ENCODE results near the gene ANKMY1. TPM values are rescaled to one million over a fixed set of nuclear protein-coding genes. Genes with fewer than 3 reads are reported as not detected.

ANKMY1 gene
- total and polyA plus RNA-seq, 8 donors: 3.1 to 79.4 (median 9.7) TPM

DNA sequence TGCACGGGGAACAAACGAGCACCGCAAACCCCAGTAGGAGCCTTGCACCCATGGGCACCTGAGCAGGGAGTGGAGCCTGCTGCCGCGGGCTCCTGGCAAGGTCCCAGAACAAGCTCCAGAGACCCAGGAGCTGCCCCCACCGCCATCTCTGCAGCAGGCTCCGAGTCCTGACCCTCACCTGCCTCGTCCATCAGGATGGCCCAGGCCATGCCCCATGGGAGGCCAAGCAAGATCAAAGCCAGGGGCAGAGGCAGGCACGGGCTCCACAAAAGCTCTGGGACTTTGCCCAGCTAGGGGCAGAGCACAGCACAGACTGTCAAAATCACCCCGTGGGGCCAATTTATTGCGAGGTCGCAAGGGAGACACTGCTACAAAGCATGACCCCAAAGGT, 78.7 kb downstream of the ANKMY1 start:
- H3K4me1 ChIP-seq: no peaks in the 10 kb centered on the region
- peaks cover 0 to 12% (median 4%) of the 10 kb centered on the region in 4 donors for H3K9me3 ChIP-seq
- intact Hi-C loops (cut with DNase I; ENCODE audit: low total_unique reads): no loop called here
- DNase-seq: peak in 1 of 2 donors; percentile 21
- H3K27ac ChIP-seq: no peak overlapping the region
- no peak overlapping the region for H3K4me3 ChIP-seq
- TF ChIP-seq POLR2A (IDR thresholded peaks at IDR 0.05) (no peak), EP300 (IDR thresholded peaks at IDR 0.05) (no peak), POLR2AphosphoS5 (IDR thresholded peaks at IDR 0.05) (no peak)
- no peaks in the 10 kb centered on the region for H3K36me3 ChIP-seq
- WGBS, 5 donors: 69 to 93% (median 85%) methylated on average over 8 to 12 of the region's 12 CpGs
- H3K27me3 ChIP-seq: no peaks in the 10 kb centered on the region

- Histone ChIP-seq H3K9me3 (peaks cover 0 to 18% (median 5%) of the 10 kb centered on the region in 4 donors), H3K4me1 (no peaks in the 10 kb centered on the region), H3K36me3 (no peaks in the 10 kb centered on the region), H3K27ac (no peak overlapping the region), H3K4me3 (no peak overlapping the region), H3K27me3 (no peaks in the 10 kb centered on the region)
- DNase-seq: peak in 1 of 2 donors; percentile 18
- intact Hi-C loops (cut with DNase I; ENCODE audit: low total_unique reads): no loop called here
- 93 to 95% (median 95%) methylated on average over 20 to 21 of the region's 21 CpGs for WGBS, 5 donors
- TF ChIP-seq POLR2A (IDR thresholded peaks at IDR 0.05) (no peak), EP300 (IDR thresholded peaks at IDR 0.05) (no peak), POLR2AphosphoS5 (IDR thresholded peaks at IDR 0.05) (no peak)
- TF ChIP-seq, protein P1, sequence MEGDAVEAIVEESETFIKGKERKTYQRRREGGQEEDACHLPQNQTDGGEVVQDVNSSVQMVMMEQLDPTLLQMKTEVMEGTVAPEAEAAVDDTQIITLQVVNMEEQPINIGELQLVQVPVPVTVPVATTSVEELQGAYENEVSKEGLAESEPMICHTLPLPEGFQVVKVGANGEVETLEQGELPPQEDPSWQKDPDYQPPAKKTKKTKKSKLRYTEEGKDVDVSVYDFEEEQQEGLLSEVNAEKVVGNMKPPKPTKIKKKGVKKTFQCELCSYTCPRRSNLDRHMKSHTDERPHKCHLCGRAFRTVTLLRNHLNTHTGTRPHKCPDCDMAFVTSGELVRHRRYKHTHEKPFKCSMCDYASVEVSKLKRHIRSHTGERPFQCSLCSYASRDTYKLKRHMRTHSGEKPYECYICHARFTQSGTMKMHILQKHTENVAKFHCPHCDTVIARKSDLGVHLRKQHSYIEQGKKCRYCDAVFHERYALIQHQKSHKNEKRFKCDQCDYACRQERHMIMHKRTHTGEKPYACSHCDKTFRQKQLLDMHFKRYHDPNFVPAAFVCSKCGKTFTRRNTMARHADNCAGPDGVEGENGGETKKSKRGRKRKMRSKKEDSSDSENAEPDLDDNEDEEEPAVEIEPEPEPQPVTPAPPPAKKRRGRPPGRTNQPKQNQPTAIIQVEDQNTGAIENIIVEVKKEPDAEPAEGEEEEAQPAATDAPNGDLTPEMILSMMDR (IDR thresholded peaks at IDR 0.05): no peak
Measured at GRCh38 chr2:240478346-240479110, 79.3 kb downstream of the ANKMY1 start.

DNA sequence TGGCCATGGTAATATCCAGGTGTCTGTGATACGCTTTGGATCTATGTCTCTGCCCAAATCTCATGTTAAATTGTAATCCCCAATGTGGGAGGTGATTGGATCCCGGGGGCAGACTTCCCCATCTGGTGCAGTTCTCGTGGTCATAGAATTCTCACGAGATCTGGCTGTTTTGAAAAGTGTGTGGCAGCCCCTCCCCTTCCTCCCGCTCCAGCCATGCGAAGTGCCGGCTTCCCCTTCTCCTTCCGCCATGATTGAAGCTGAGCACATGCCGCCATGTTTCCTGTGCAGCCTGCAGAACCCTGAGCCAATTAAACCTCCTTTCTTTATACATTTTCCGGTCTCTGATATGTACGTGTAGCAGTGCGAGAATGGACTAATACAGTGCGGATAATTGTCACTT, 79.9 kb downstream of the ANKMY1 start:
- Histone ChIP-seq H3K4me1 (no peaks in the 10 kb centered on the region), H3K27ac (no peak overlapping the region), H3K36me3 (no peaks in the 10 kb centered on the region), H3K4me3 (no peak overlapping the region), H3K27me3 (no peaks in the 10 kb centered on the region), H3K9me3 (peaks cover 0 to 21% (median 8%) of the 10 kb centered on the region in 4 donors)
- 90 to 94% (median 92%) methylated on average over 13 of the region's 13 CpGs for WGBS, 5 donors
- DNase-seq: no peak
- intact Hi-C loops (cut with DNase I; ENCODE audit: low total_unique reads): no loop called here
- TF ChIP-seq EP300 (IDR thresholded peaks at IDR 0.05): no peak
- no peak for TF ChIP-seq POLR2A (IDR thresholded peaks at IDR 0.05)
- TF ChIP-seq, protein P1 (IDR thresholded peaks at IDR 0.05): no peak
- no peak for TF ChIP-seq POLR2AphosphoS5 (IDR thresholded peaks at IDR 0.05)

GRCh38 chr2:240473211-240473610, 84.6 kb downstream of the ANKMY1 start:
- H3K27me3 ChIP-seq: no peaks in the 10 kb centered on the region
- peaks cover 0 to 24% (median 15%) of the 10 kb centered on the region in 4 donors for H3K9me3 ChIP-seq
- 88 to 98% (median 96%) methylated on average over 4 of the region's 4 CpGs for WGBS, 5 donors
- intact Hi-C loops (cut with DNase I; ENCODE audit: low total_unique reads): no loop called here
- no peak overlapping the region for H3K27ac ChIP-seq
- peaks cover 0 to 11% (median 0%) of the 10 kb centered on the region in 4 donors for H3K36me3 ChIP-seq
- H3K4me3 ChIP-seq: no peak overlapping the region
- DNase-seq: no peak
- TF ChIP-seq POLR2A (IDR thresholded peaks at IDR 0.05) (no peak), EP300 (IDR thresholded peaks at IDR 0.05) (no peak), POLR2AphosphoS5 (IDR thresholded peaks at IDR 0.05) (no peak)
- TF ChIP-seq, protein P1 (IDR thresholded peaks at IDR 0.05): no peak
- H3K4me1 ChIP-seq: no peaks in the 10 kb centered on the region

All from stomach (tissue), 9 donors.